Measurements from ENCODE around the gene PCSK2.

PCSK2 gene

GRCh38 chr20:17469246-17470030, 242.6 kb downstream of the PCSK2 start:
- H3K36me3 ChIP-seq (ENCODE audit: insufficient read depth, low read length) = no peaks in the 10 kb centered on the region
- no peak overlapping the region for H3K27ac ChIP-seq (ENCODE audit: low read depth, low read length)
- H3K9me3 ChIP-seq (ENCODE audit: low read length) = no peaks in the 10 kb centered on the region
- H3K4me3 ChIP-seq (ENCODE audit: low read depth in 1 of 2, low read length in 2 of 2) = no peak overlapping the region
- H3K27me3 ChIP-seq (ENCODE audit: control insufficient read depth in 1 of 2, insufficient read depth in 2 of 2, low read length in 2 of 2) = no peaks in the 10 kb centered on the region
- no peaks in the 10 kb centered on the region for H3K4me1 ChIP-seq (ENCODE audit: insufficient read depth, low read length)
- H3K9ac ChIP-seq (ENCODE audit: low read length) = no peak overlapping the region

GRCh38 chr20:17470521-17470920, 243.7 kb downstream of the PCSK2 start:
- no peak overlapping the region for H3K4me3 ChIP-seq (ENCODE audit: low read depth in 1 of 2, low read length in 2 of 2)
- no peaks in the 10 kb centered on the region for H3K27me3 ChIP-seq (ENCODE audit: control insufficient read depth in 1 of 2, insufficient read depth in 2 of 2, low read length in 2 of 2)
- H3K27ac ChIP-seq (ENCODE audit: low read depth, low read length) = no peak overlapping the region
- no peaks in the 10 kb centered on the region for H3K4me1 ChIP-seq (ENCODE audit: insufficient read depth, low read length)
- H3K36me3 ChIP-seq (ENCODE audit: insufficient read depth, low read length) = no peaks in the 10 kb centered on the region
- H3K9me3 ChIP-seq (ENCODE audit: low read length) = no peaks in the 10 kb centered on the region
- no peak overlapping the region for H3K9ac ChIP-seq (ENCODE audit: low read length)

GRCh38 chr20:17470973-17471372, 244.1 kb downstream of the PCSK2 start:
- no peak overlapping the region for H3K9ac ChIP-seq (ENCODE audit: low read length)
- H3K4me1 ChIP-seq (ENCODE audit: insufficient read depth, low read length) = no peaks in the 10 kb centered on the region
- H3K4me3 ChIP-seq (ENCODE audit: low read depth in 1 of 2, low read length in 2 of 2) = no peak overlapping the region
- H3K27ac ChIP-seq (ENCODE audit: low read depth, low read length) = no peak overlapping the region
- H3K36me3 ChIP-seq (ENCODE audit: insufficient read depth, low read length) = no peaks in the 10 kb centered on the region
- no peaks in the 10 kb centered on the region for H3K9me3 ChIP-seq (ENCODE audit: low read length)
- H3K27me3 ChIP-seq (ENCODE audit: control insufficient read depth in 1 of 2, insufficient read depth in 2 of 2, low read length in 2 of 2) = no peaks in the 10 kb centered on the region

- H3K36me3 ChIP-seq (ENCODE audit: insufficient read depth, low read length) = no peaks in the 10 kb centered on the region
- no peak overlapping the region for H3K4me3 ChIP-seq (ENCODE audit: low read depth in 1 of 2, low read length in 2 of 2)
- no peaks in the 10 kb centered on the region for H3K9me3 ChIP-seq (ENCODE audit: low read length)
- H3K9ac ChIP-seq (ENCODE audit: low read length) = no peak overlapping the region
- no peaks in the 10 kb centered on the region for H3K27me3 ChIP-seq (ENCODE audit: control insufficient read depth in 1 of 2, insufficient read depth in 2 of 2, low read length in 2 of 2)
- no peaks in the 10 kb centered on the region for H3K4me1 ChIP-seq (ENCODE audit: insufficient read depth, low read length)
- no peak overlapping the region for H3K27ac ChIP-seq (ENCODE audit: low read depth, low read length)
Measured at GRCh38 chr20:17471606-17472187, 244.9 kb downstream of the PCSK2 start.

- no peak overlapping the region for H3K27ac ChIP-seq (ENCODE audit: low read depth, low read length)
- no peaks in the 10 kb centered on the region for H3K9me3 ChIP-seq (ENCODE audit: low read length)
- no peaks in the 10 kb centered on the region for H3K27me3 ChIP-seq (ENCODE audit: control insufficient read depth in 1 of 2, insufficient read depth in 2 of 2, low read length in 2 of 2)
- no peak overlapping the region for H3K4me3 ChIP-seq (ENCODE audit: low read depth in 1 of 2, low read length in 2 of 2)
- H3K9ac ChIP-seq (ENCODE audit: low read length) = no peak overlapping the region
- no peaks in the 10 kb centered on the region for H3K36me3 ChIP-seq (ENCODE audit: insufficient read depth, low read length)
- H3K4me1 ChIP-seq (ENCODE audit: insufficient read depth, low read length) = no peaks in the 10 kb centered on the region
Measured at GRCh38 chr20:17473659-17474058, 246.8 kb downstream of the PCSK2 start.

- Histone ChIP-seq H3K4me1 (ENCODE audit: insufficient read depth, low read length) (no peaks in the 10 kb centered on the region), H3K36me3 (ENCODE audit: insufficient read depth, low read length) (no peaks in the 10 kb centered on the region), H3K27me3 (ENCODE audit: control insufficient read depth in 1 of 2, insufficient read depth in 2 of 2, low read length in 2 of 2) (no peaks in the 10 kb centered on the region), H3K9me3 (ENCODE audit: low read length) (no peaks in the 10 kb centered on the region), H3K4me3 (ENCODE audit: low read depth in 1 of 2, low read length in 2 of 2) (no peak overlapping the region), H3K27ac (ENCODE audit: low read depth, low read length) (no peak overlapping the region), H3K9ac (ENCODE audit: low read length) (no peak overlapping the region)
Measured at GRCh38 chr20:17479063-17479657, 252.3 kb downstream of the PCSK2 start.

DNA sequence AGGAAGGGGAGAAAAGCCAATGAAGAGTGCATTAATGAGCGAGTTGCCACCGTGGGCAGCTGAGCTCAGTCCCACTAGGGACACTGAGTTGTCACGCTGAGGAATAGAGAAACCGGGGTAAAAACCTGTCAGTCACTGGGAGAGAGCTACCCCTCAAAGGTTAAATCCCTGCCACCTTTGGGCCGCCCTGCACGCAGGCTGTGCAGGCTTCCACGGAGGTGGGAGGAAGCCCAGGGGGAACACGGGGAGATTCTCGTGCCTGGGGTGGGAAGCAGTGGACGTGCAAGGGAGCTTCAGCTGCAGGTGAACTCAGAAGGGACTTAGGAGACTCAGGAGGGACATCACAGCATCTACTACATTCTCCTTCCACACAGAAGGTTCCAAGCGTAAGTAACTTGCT, 253.9 kb downstream of the PCSK2 start:
- H3K9me3 ChIP-seq (ENCODE audit: low read length) = no peaks in the 10 kb centered on the region
- no peaks in the 10 kb centered on the region for H3K27me3 ChIP-seq (ENCODE audit: control insufficient read depth in 1 of 2, insufficient read depth in 2 of 2, low read length in 2 of 2)
- no peaks in the 10 kb centered on the region for H3K4me1 ChIP-seq (ENCODE audit: insufficient read depth, low read length)
- H3K4me3 ChIP-seq (ENCODE audit: low read depth in 1 of 2, low read length in 2 of 2) = no peak overlapping the region
- no peak overlapping the region for H3K9ac ChIP-seq (ENCODE audit: low read length)
- H3K27ac ChIP-seq (ENCODE audit: low read depth, low read length) = no peak overlapping the region
- H3K36me3 ChIP-seq (ENCODE audit: insufficient read depth, low read length) = no peaks in the 10 kb centered on the region

- no peak overlapping the region for H3K27ac ChIP-seq (ENCODE audit: low read depth, low read length)
- no peaks in the 10 kb centered on the region for H3K27me3 ChIP-seq (ENCODE audit: control insufficient read depth in 1 of 2, insufficient read depth in 2 of 2, low read length in 2 of 2)
- H3K4me1 ChIP-seq (ENCODE audit: insufficient read depth, low read length) = no peaks in the 10 kb centered on the region
- no peak overlapping the region for H3K4me3 ChIP-seq (ENCODE audit: low read depth in 1 of 2, low read length in 2 of 2)
- no peak overlapping the region for H3K9ac ChIP-seq (ENCODE audit: low read length)
- H3K36me3 ChIP-seq (ENCODE audit: insufficient read depth, low read length) = no peaks in the 10 kb centered on the region
- no peaks in the 10 kb centered on the region for H3K9me3 ChIP-seq (ENCODE audit: low read length)
Measured at GRCh38 chr20:17481661-17482060, 254.8 kb downstream of the PCSK2 start.

DNA sequence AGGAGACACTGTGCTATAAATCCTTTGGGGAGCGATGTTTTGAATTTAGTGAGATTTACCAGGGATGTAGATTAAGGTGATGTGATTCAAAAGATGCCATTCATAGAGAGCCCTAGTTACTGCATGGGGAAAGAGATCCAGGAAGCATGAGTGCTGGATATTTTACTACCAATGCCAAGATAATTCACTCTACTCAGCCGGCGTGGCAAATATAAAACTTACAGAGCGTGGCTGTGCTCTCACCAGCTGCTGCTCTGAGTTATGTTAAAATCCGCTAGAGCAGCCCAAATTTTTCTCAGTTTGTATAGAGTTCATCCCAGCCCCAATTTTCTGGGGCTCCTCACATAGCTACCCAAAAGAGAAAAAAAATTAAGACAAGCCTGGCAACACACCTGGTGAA, 255.7 kb downstream of the PCSK2 start:
- H3K4me1 ChIP-seq (ENCODE audit: insufficient read depth, low read length) = no peaks in the 10 kb centered on the region
- H3K27me3 ChIP-seq (ENCODE audit: control insufficient read depth in 1 of 2, insufficient read depth in 2 of 2, low read length in 2 of 2) = no peaks in the 10 kb centered on the region
- H3K9ac ChIP-seq (ENCODE audit: low read length) = no peak overlapping the region
- no peak overlapping the region for H3K27ac ChIP-seq (ENCODE audit: low read depth, low read length)
- H3K4me3 ChIP-seq (ENCODE audit: low read depth in 1 of 2, low read length in 2 of 2) = no peak overlapping the region
- no peaks in the 10 kb centered on the region for H3K9me3 ChIP-seq (ENCODE audit: low read length)
- no peaks in the 10 kb centered on the region for H3K36me3 ChIP-seq (ENCODE audit: insufficient read depth, low read length)

- Histone ChIP-seq H3K27ac (ENCODE audit: low read depth, low read length) (no peak overlapping the region), H3K9me3 (ENCODE audit: low read length) (no peaks in the 10 kb centered on the region), H3K4me1 (ENCODE audit: insufficient read depth, low read length) (no peaks in the 10 kb centered on the region)
Measured at GRCh38 chr20:17485017-17485416, 258.2 kb downstream of the PCSK2 start.

DNA sequence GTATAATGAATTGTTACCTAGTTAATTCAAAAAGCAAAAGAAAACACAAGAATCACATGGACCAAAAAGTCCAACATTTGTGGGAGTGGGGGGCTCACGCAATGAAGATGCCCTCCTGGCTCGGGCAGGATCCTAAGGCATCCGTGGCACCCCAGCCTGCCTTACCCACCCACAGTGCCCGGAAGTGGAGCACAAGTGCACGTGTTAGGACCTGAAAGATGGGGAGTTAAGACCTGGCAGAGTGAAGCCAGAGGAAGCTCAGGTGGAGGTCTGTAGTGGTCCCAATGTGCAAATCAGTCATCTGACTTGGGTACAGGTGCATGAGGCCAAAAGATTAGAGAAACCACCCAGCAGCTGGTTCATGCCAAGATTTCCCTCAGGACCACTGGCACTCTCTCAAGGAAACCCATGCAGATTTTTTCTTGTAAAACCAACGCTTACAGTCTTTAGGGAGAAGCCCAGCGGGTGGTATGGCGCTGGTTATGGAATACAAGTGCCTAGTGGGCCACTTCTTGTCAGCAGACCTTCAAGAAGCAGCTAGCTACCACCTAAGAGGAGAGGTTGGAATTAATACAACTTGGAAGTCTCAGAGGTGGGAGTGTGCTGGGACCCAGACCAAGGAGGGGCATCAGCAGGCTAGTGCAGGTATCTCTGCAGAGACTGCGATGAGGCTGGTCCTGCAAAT, 262.2 kb downstream of the PCSK2 start:
- H3K36me3 ChIP-seq (ENCODE audit: insufficient read depth, low read length) = no peaks in the 10 kb centered on the region
- H3K9ac ChIP-seq (ENCODE audit: low read length) = no peak overlapping the region
- no peak overlapping the region for H3K27ac ChIP-seq (ENCODE audit: low read depth, low read length)
- H3K9me3 ChIP-seq (ENCODE audit: low read length) = no peaks in the 10 kb centered on the region
- no peak overlapping the region for H3K4me3 ChIP-seq (ENCODE audit: low read depth in 1 of 2, low read length in 2 of 2)
- no peaks in the 10 kb centered on the region for H3K27me3 ChIP-seq (ENCODE audit: control insufficient read depth in 1 of 2, insufficient read depth in 2 of 2, low read length in 2 of 2)
- H3K4me1 ChIP-seq (ENCODE audit: insufficient read depth, low read length) = no peaks in the 10 kb centered on the region

More at GRCh38 chr20:17485017-17485416, 258.2 kb downstream of the PCSK2 start:
- H3K36me3 ChIP-seq (ENCODE audit: insufficient read depth, low read length) = no peaks in the 10 kb centered on the region
- no peak overlapping the region for H3K9ac ChIP-seq (ENCODE audit: low read length)
- no peak overlapping the region for H3K4me3 ChIP-seq (ENCODE audit: low read depth in 1 of 2, low read length in 2 of 2)
- H3K27me3 ChIP-seq (ENCODE audit: control insufficient read depth in 1 of 2, insufficient read depth in 2 of 2, low read length in 2 of 2) = no peaks in the 10 kb centered on the region

Measured in muscle layer of colon (tissue), 2 donors.